ENCODE data around the gene IER2.

DNA sequence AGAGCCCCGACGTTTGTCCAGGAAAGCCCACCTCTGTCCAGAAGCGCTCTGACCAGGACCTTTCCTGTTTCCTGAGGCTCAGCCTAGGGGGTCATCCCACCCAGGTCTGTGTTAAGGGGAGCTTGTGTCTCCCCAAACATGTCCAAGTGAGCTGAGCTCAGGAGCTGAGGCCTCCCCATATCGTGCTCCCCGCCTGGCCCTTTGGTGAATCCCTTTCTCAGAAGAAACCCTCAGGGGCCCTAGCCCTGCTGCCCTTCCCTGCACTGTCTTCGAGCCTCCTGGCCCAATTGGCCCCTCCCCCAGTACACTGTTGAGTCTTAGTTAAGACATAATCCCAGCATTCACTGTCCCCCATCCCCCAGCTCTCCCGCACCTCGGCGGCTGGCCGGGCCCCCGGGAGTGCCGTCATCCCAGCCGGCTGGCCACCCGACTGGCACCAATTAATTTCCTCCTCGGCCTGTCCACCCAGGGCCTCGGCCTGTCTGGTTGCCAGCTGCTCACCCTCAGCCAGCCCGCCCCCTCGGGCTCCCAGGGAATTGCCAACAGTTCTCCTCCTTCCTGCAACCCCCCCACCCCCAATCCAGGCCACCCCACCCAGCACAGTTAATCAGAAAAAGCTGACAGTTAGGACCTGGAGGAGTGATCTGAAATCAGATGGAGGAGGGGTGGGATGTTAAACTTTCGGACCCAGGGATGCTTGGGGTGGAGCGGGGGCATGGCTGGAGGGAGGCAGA is 13.6 kb downstream of the IER2 start:
- TF ChIP-seq ZNF274 (IDR thresholded peaks at IDR 0.05; ENCODE audit: borderline replicate concordance, extremely low read depth, low read length) (no peak), ASH2L (IDR thresholded peaks at IDR 0.05; ENCODE audit: low read length) (no peak), CEBPB (IDR thresholded peaks at IDR 0.05; ENCODE audit: low read depth, low read length) (no peak), POLR2AphosphoS5 (IDR thresholded peaks at IDR 0.05; ENCODE audit: low read depth, low read length) (peak; percentile 45)

Data from H1 (cell line).